K562 (cell line): ENCODE data around the gene NPC1. TPM values are rescaled to one million over a fixed set of nuclear protein-coding genes. Genes with fewer than 3 reads are reported as not detected.
A peak's percentile ranks its signal among the peaks of the same experiment; 100 is the strongest.

Experiments
- CBFA2T2 ChIP-seq: fragments of 450-650 bp; conservative IDR thresholded peaks from 2 replicates; pipeline ENCODE4 v1.6.1; 2017; ENCODE audit warnings: mild to moderate bottlenecking
- ELF2 ChIP-seq: fragments of 250-450 bp; sonication (Bioruptor Pico); IDR thresholded peaks from 2 replicates; pipeline ENCODE4 v1.5.0; 2021; ENCODE audit warnings: mild to moderate bottlenecking
- ELK3 ChIP-seq: fragments of 450-650 bp; formaldehyde crosslinking; IDR thresholded peaks from 2 replicates; pipeline ENCODE4 v1.4.0; 2020; ENCODE audit warnings: mild to moderate bottlenecking
- HDAC2 ChIP-seq: fragments of 450-650 bp; IDR thresholded peaks from 2 replicates; pipeline ENCODE4 v1.6.1; 2016; ENCODE audit warnings: mild to moderate bottlenecking
- HLTF ChIP-seq: fragments of 450-650 bp; IDR thresholded peaks from 2 replicates; pipeline ENCODE4 v1.6.1; 2016
- JUND ChIP-seq, 2 experiments: IDR thresholded peaks; 2 replicates in 1 of 2; 3 replicates in 1 of 2; pipeline ENCODE4 v1.6.1; 2011; ENCODE audit warnings: borderline replicate concordance in 2 of 2, low read depth in 2 of 2, low read length in 2 of 2, improper control_type of control experiment in 1 of 2, missing biosample characterization in 1 of 2, missing genetic modification characterization in 1 of 2, missing genetic modification reagents in 1 of 2
- KLF13 ChIP-seq: fragments of 450-650 bp; IDR thresholded peaks from 2 replicates; pipeline ENCODE4 v1.6.1; 2016; ENCODE audit warnings: missing genetic modification characterization, low read depth, mild to moderate bottlenecking, missing compliant biosample characterization, moderate library complexity, borderline replicate concordance
- MCM7 ChIP-seq, 2 experiments: fragments of 450-650 bp; IDR thresholded peaks; 2 replicates each; pipeline ENCODE4 v1.6.1; 2016 to 2018
- NFYB ChIP-seq: IDR thresholded peaks from 2 replicates; pipeline ENCODE4 v1.6.1; 2011; ENCODE audit warnings: mild to moderate bottlenecking, moderate library complexity; ENCODE audit not compliant: insufficient read length; ENCODE audit errors: extremely low read depth
- RAD21 ChIP-seq, 2 experiments: fragments of 250-450 bp in 1 of 2; fragments of 450-650 bp in 1 of 2; sonication (Bioruptor Pico) in 1 of 2; formaldehyde crosslinking in 1 of 2; IDR thresholded peaks in 1 of 2; conservative IDR thresholded peaks in 1 of 2; 2 replicates each; pipeline versions ENCODE4 v1.4.0 to v1.8.0; 2020 to 2022; ENCODE audit warnings: mild to moderate bottlenecking in 2 of 2, moderate library complexity in 1 of 2
- RBM14 ChIP-seq: fragments of 200-400 bp; formaldehyde crosslinking; IDR thresholded peaks from 2 replicates; pipeline ENCODE4 v1.6.1; 2018; ENCODE audit warnings: low read depth, mild to moderate bottlenecking, low read length, moderate library complexity, borderline replicate concordance; ENCODE audit not compliant: insufficient read depth
- TCF7 ChIP-seq: sonication (generic); IDR thresholded peaks from 2 replicates; pipeline ENCODE4 v1.6.1; 2016; ENCODE audit warnings: antibody characterized with exemption, borderline replicate concordance
- XRCC4 ChIP-seq: IDR thresholded peaks from one replicate; pipeline ENCODE4 v1.6.1; 2011; ENCODE audit not compliant: insufficient read depth, insufficient read length; ENCODE audit errors: extremely low read depth
- ZBTB7A ChIP-seq: IDR thresholded peaks from 2 replicates; pipeline ENCODE4 v1.6.1; 2011; ENCODE audit warnings: low read depth, mild to moderate bottlenecking, low read length, moderate library complexity, borderline replicate concordance; ENCODE audit not compliant: control insufficient read depth
- ZNF121 ChIP-seq: sonication (generic); formaldehyde crosslinking; conservative IDR thresholded peaks from 2 replicates; pipeline ENCODE4 v1.8.0; 2022; ENCODE audit warnings: missing genetic modification reagents
- ZNF263 ChIP-seq: sonication (generic); formaldehyde crosslinking; IDR thresholded peaks from 2 replicates; pipeline ENCODE4 v1.8.0; 2022; ENCODE audit warnings: mild to moderate bottlenecking, missing genetic modification reagents, borderline replicate concordance
- ZNF583 ChIP-seq: fragments of 250-450 bp; sonication (Bioruptor Pico); IDR thresholded peaks from 2 replicates; pipeline ENCODE4 v1.4.0; 2020
- ZNF589 ChIP-seq: fragments of 200-800 bp; sonication (Bioruptor generic); IDR thresholded peaks from 2 replicates; pipeline ENCODE4 v1.6.1; 2016; ENCODE audit warnings: low read depth, missing genetic modification characterization, missing compliant biosample characterization
- ZSCAN32 ChIP-seq: fragments of 450-650 bp; formaldehyde crosslinking; IDR thresholded peaks from 2 replicates; pipeline ENCODE4 v1.4.0; 2020; ENCODE audit warnings: mild to moderate bottlenecking, moderate library complexity
- polyA plus RNA-seq, 8 experiments: library from polyadenylated mRNA; depleted of rRNA in 4 of 8; stranded (reverse) in 5 of 8; unstranded in 3 of 8; fragments of >200 nt; fragmentation: Nextera tagmentation in 2 of 8; fragmentation: Illumina TruSeq in 1 of 8; extraction: Ambion mirVana in 2 of 8; extraction: Trizol in 1 of 8; gene quantifications; 2 replicates each; pipeline versions ENCODE4 v1.2.1 to v1.2.3, GENCODE V29; 2011 to 2014; ENCODE audit warnings: inconsistent platforms in 1 of 8, missing spikeins in 1 of 8
- total RNA-seq, 7 experiments: library from RNA; depleted of rRNA in 6 of 7; stranded (reverse); fragments of >200 nt in 6 of 7; fragmentation: Illumina TruSeq in 2 of 7; extraction: Trizol in 2 of 7; gene quantifications; 2 replicates each; pipeline versions ENCODE4 v1.2.1 to v1.2.3, GENCODE V29; 2011 to 2021; ENCODE audit warnings: low replicate concordance in 1 of 7
- TF ChIP-seq, protein P1 (sequence below): fragments of 250-450 bp; sonication (Bioruptor Pico); IDR thresholded peaks from 2 replicates; pipeline ENCODE4 v1.4.0; 2020; ENCODE audit warnings: mild to moderate bottlenecking, moderate library complexity, borderline replicate concordance
- TF ChIP-seq, protein P2 (sequence below): IDR thresholded peaks from 2 replicates; pipeline ENCODE4 v1.6.1; 2011; ENCODE audit warnings: borderline replicate concordance, low read depth, mild to moderate bottlenecking, moderate library complexity, low read length; ENCODE audit not compliant: insufficient read depth, poor library complexity, severe bottlenecking

Gene NPC1
- total and polyA plus RNA-seq, 9 of the 15 experiments (the other 6 are each of a cell fraction or from before 2014, with no cell fraction given), result 17.1 to 45.9 (median 27.6) TPM

GRCh38 chr18:23586249-23587196 lies at the start of gene NPC1 (continued):
- peak; percentile 77 for TF ChIP-seq ELF2 (CRISPR knock-in tag)
- TF ChIP-seq JUND (IDR thresholded peaks at IDR 0.05; ENCODE audit: borderline replicate concordance, low read depth, low read length), result peak; percentile 33; the same call in 1 of the 2 replicates
- peak; percentile 11; the same call in 1 of the 3 replicates for TF ChIP-seq JUND (tag; IDR thresholded peaks at IDR 0.05; ENCODE audit: borderline replicate concordance, low read depth, low read length)
- TF ChIP-seq ELK3 (CRISPR knock-in tag), result no peak
- peak; percentile 82 for TF ChIP-seq RAD21 (CRISPR knock-in tag; conservative IDR thresholded peaks at IDR 0.05 in 1 of 2, IDR thresholded peaks at IDR 0.05 in 1 of 2)
- TF ChIP-seq KLF13, result peak; percentile 66; the same call in 1 of the 2 replicates
- no peak for TF ChIP-seq ZNF121 (CRISPR knock-in tag)
- TF ChIP-seq NFYB, result no peak
- no peak for TF ChIP-seq MCM7 (IDR thresholded peaks at IDR 0.05)
- TF ChIP-seq RBM14, result no peak
- TF ChIP-seq HLTF, result no peak
- TF ChIP-seq ZNF263 (CRISPR knock-in tag), result peak; percentile 45; the same call in 1 of the 2 replicates
- TF ChIP-seq ZNF583 (CRISPR knock-in tag), result no peak
- peak; percentile 42; the same call in 1 of the 2 replicates for TF ChIP-seq ZNF589
- TF ChIP-seq, protein P1, sequence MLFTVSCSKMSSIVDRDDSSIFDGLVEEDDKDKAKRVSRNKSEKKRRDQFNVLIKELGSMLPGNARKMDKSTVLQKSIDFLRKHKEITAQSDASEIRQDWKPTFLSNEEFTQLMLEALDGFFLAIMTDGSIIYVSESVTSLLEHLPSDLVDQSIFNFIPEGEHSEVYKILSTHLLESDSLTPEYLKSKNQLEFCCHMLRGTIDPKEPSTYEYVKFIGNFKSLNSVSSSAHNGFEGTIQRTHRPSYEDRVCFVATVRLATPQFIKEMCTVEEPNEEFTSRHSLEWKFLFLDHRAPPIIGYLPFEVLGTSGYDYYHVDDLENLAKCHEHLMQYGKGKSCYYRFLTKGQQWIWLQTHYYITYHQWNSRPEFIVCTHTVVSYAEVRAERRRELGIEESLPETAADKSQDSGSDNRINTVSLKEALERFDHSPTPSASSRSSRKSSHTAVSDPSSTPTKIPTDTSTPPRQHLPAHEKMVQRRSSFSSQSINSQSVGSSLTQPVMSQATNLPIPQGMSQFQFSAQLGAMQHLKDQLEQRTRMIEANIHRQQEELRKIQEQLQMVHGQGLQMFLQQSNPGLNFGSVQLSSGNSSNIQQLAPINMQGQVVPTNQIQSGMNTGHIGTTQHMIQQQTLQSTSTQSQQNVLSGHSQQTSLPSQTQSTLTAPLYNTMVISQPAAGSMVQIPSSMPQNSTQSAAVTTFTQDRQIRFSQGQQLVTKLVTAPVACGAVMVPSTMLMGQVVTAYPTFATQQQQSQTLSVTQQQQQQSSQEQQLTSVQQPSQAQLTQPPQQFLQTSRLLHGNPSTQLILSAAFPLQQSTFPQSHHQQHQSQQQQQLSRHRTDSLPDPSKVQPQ (CRISPR knock-in tag), result no peak
- TF ChIP-seq CBFA2T2, result no peak
- TF ChIP-seq, protein P2, sequence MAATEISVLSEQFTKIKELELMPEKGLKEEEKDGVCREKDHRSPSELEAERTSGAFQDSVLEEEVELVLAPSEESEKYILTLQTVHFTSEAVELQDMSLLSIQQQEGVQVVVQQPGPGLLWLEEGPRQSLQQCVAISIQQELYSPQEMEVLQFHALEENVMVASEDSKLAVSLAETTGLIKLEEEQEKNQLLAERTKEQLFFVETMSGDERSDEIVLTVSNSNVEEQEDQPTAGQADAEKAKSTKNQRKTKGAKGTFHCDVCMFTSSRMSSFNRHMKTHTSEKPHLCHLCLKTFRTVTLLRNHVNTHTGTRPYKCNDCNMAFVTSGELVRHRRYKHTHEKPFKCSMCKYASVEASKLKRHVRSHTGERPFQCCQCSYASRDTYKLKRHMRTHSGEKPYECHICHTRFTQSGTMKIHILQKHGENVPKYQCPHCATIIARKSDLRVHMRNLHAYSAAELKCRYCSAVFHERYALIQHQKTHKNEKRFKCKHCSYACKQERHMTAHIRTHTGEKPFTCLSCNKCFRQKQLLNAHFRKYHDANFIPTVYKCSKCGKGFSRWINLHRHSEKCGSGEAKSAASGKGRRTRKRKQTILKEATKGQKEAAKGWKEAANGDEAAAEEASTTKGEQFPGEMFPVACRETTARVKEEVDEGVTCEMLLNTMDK, result peak; percentile 85
- peak; percentile 91 for TF ChIP-seq HDAC2
- 0 out of 2 replicates have a peak, but pooled peaks have one; percentile 33 for TF ChIP-seq ZSCAN32 (CRISPR knock-in tag)
- TF ChIP-seq ZBTB7A, result peak; percentile 82
- no peak for TF ChIP-seq TCF7
- TF ChIP-seq XRCC4, result no peak
